Fibroblast of lung (primary cell): ENCODE data around the gene TRPM3.

Source experiments
- EZH2 ChIP-seq: IDR thresholded peaks from 2 replicates; pipeline ENCODE4 v1.5.1; 2012; ENCODE audit warnings: low read length, control low read depth, mild to moderate bottlenecking; ENCODE audit errors: missing control alignments
- TF ChIP-seq, protein P1 (sequence below), 2 donors: IDR thresholded peaks in 1 of 2; conservative IDR thresholded peaks in 1 of 2; 1 replicate in 1 of 2; 2 replicates in 1 of 2; pipeline ENCODE4 v1.5.1; 2011 to 2012; ENCODE audit warnings: low read length in 2 of 2, control low read depth in 1 of 2, inconsistent platforms in 1 of 2, low read depth in 1 of 2, mild to moderate bottlenecking in 1 of 2

DNA sequence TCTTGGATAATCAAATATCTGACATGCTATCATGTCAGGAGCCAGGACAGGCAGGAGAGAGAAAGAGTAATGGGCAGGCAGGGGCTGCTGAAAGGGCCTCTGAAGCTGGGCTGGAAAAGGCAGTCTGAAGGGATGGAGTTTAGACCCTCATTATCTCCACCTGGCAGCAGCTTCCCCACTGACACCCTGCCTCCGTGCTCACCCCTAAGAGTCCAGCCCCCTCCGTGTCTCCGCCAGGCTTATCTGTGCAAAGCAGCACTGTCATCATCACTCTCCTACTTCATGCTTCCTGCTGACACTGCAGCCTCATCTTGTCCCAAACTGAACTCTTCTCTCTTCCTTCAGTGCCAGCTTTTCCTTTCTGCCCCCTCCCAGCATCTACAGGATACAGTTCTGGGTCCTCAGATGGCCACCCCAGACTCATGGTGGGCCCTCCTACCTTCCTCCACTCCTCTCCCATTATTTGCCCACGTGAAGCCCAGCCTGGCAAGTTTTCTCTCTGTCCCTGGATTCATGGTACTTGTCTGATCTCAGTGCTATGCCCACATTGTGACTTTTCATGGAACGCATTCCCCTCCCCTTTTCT is 636.1 kb downstream of the TRPM3 start:
- TF ChIP-seq, protein P1, sequence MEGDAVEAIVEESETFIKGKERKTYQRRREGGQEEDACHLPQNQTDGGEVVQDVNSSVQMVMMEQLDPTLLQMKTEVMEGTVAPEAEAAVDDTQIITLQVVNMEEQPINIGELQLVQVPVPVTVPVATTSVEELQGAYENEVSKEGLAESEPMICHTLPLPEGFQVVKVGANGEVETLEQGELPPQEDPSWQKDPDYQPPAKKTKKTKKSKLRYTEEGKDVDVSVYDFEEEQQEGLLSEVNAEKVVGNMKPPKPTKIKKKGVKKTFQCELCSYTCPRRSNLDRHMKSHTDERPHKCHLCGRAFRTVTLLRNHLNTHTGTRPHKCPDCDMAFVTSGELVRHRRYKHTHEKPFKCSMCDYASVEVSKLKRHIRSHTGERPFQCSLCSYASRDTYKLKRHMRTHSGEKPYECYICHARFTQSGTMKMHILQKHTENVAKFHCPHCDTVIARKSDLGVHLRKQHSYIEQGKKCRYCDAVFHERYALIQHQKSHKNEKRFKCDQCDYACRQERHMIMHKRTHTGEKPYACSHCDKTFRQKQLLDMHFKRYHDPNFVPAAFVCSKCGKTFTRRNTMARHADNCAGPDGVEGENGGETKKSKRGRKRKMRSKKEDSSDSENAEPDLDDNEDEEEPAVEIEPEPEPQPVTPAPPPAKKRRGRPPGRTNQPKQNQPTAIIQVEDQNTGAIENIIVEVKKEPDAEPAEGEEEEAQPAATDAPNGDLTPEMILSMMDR (conservative IDR thresholded peaks at IDR 0.05 in 1 of 2, IDR thresholded peaks at IDR 0.05 in 1 of 2; ENCODE audit: low read depth in 1 of 2, low read length in 2 of 2), result no peak
- no peak for TF ChIP-seq EZH2
